Uterus (tissue), 4 donors: ENCODE measurements around the gene TMA7B. TPM values are rescaled to one million over a fixed set of nuclear protein-coding genes. Genes with fewer than 3 reads are reported as not detected.

Experiments used
- DNase-seq, 2 donors: peaks; one replicate each; pipeline ENCODE4 v3.0.0-alpha.2; 2019 to 2020
- H3K27ac ChIP-seq, 2 donors: fragments of 200-600 bp; sonication (generic); 1 replicate in 1 of 2; 2 replicates in 1 of 2; pipeline ENCODE4 v1.5.1; 2016 to 2018
- H3K27me3 ChIP-seq, 2 donors: fragments of 200-600 bp; sonication (generic); one replicate each; pipeline ENCODE4 v1.5.1; 2018 to 2019; ENCODE audit warnings: control low read depth in 1 of 2
- H3K36me3 ChIP-seq, 2 donors: fragments of 200-600 bp; sonication (generic); one replicate each; pipeline ENCODE4 v1.5.1; 2019; ENCODE audit warnings: control low read depth in 1 of 2
- H3K4me1 ChIP-seq, 2 donors: fragments of 200-600 bp; sonication (generic); one replicate each; pipeline ENCODE4 v1.5.1; 2018 to 2019; ENCODE audit warnings: control low read depth in 1 of 2
- H3K4me3 ChIP-seq, 2 donors: fragments of 200-600 bp; sonication (generic); 1 replicate in 1 of 2; 2 replicates in 1 of 2; pipeline ENCODE4 v1.5.1; 2018 to 2019; ENCODE audit warnings: mild to moderate bottlenecking in 1 of 2
- H3K9me3 ChIP-seq, 2 donors: fragments of 200-600 bp; sonication (generic); one replicate each; pipeline ENCODE4 v1.5.1; 2019; ENCODE audit warnings: control low read depth in 1 of 2
- POLR2A ChIP-seq, 2 donors: fragments of 450-650 bp; IDR thresholded peaks; one replicate each; pipeline ENCODE4 v1.6.1; 2016; ENCODE audit warnings: antibody characterized with exemption in 2 of 2, mild to moderate bottlenecking in 1 of 2, moderate library complexity in 1 of 2
- intact Hi-C: fragments of 100-400 bp; cut with DNase I; formaldehyde crosslinking; loops from one replicate; pipeline ENCODE4 v1.15.1; 2023; ENCODE audit warnings: low total_unique reads
- total RNA-seq, 4 donors: library from RNA; depleted of rRNA in 3 of 4; stranded (reverse); fragments of >200 nt in 3 of 4; gene quantifications; one replicate each; pipeline versions ENCODE4 v1.1.0 to v1.2.4, GENCODE V29; 2014 to 2023
- TF ChIP-seq, protein P1 (sequence below), 4 experiments: fragments of 200-600 bp in 2 of 4; fragments of 450-650 bp in 2 of 4; sonication (generic) in 2 of 4; IDR thresholded peaks; one replicate each; pipeline ENCODE4 v1.5.1; 2016 to 2019; ENCODE audit warnings: antibody characterized with exemption in 4 of 4, mild to moderate bottlenecking in 2 of 4, moderate library complexity in 1 of 4
- donor health status: DM: yes; HTN: yes; CAD: no.

Gene TMA7B
- total RNA-seq, 4 donors from 2014 or later, result not detected

DNA sequence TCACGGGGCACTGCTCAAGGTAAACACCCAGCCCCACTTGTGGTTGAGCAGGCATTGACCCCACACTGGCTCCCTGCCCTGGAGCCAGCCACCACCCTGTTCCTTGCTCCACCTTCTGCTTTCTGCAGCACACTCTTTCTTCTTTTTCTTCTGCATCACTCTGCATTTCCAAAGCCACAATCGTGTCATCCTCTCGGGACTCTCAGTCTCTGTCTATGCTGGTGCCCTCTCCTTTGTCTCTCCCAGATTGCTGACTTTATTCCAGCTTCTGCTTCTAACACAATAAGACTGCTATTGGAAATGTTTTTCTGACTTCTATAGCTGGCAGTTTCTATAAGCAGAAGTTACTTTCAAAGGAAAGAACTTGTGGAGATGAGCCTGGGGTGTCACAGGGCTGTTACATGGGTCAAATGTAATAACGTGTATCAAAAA is 44.9 kb upstream of the TMA7B start:
- TF ChIP-seq, protein P1, sequence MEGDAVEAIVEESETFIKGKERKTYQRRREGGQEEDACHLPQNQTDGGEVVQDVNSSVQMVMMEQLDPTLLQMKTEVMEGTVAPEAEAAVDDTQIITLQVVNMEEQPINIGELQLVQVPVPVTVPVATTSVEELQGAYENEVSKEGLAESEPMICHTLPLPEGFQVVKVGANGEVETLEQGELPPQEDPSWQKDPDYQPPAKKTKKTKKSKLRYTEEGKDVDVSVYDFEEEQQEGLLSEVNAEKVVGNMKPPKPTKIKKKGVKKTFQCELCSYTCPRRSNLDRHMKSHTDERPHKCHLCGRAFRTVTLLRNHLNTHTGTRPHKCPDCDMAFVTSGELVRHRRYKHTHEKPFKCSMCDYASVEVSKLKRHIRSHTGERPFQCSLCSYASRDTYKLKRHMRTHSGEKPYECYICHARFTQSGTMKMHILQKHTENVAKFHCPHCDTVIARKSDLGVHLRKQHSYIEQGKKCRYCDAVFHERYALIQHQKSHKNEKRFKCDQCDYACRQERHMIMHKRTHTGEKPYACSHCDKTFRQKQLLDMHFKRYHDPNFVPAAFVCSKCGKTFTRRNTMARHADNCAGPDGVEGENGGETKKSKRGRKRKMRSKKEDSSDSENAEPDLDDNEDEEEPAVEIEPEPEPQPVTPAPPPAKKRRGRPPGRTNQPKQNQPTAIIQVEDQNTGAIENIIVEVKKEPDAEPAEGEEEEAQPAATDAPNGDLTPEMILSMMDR (IDR thresholded peaks at IDR 0.05), result no peak
- TF ChIP-seq POLR2A (IDR thresholded peaks at IDR 0.05), result no peak
- no peak overlapping the region for H3K27ac ChIP-seq

DNA sequence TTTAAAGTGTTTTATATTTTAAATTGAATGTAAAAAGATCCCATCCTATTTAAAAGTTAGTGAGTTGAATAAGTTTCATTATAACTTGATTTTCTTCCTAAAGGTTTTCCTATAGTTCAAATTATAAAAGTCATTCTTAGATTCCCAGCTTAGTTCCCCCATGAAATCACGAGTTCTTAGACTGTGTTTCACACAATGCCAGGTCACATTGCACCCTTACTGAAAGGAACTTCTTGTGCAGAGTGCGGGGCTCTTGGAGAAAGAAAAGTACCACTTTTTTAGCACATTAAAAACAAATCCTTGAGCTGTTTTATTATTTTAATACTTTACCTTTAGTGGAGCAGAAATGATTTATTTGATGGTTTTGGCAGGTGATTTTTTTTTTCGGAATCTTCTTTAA is 43.7 kb upstream of the TMA7B start:
- H3K9me3 ChIP-seq, result no peaks in the 10 kb centered on the region
- no peak overlapping the region for H3K4me3 ChIP-seq
- no peak for DNase-seq
- no peak overlapping the region for H3K27ac ChIP-seq
- H3K27me3 ChIP-seq, result peaks cover 0 to 2% of the 10 kb centered on the region in 2 donors
- H3K4me1 ChIP-seq, result no peaks in the 10 kb centered on the region
- H3K36me3 ChIP-seq, result no peaks in the 10 kb centered on the region
- intact Hi-C loops, result no loop called here
- TF ChIP-seq, protein P1 (IDR thresholded peaks at IDR 0.05), result no peak
- TF ChIP-seq POLR2A (IDR thresholded peaks at IDR 0.05), result no peak

More for the DNA sequence above, 44.9 kb upstream of the TMA7B start:
- H3K27me3 ChIP-seq, result peaks cover 0 to 2% of the 10 kb centered on the region in 2 donors
- no peak for DNase-seq
- H3K9me3 ChIP-seq, result no peaks in the 10 kb centered on the region
- intact Hi-C loops, result no loop called here
- no peaks in the 10 kb centered on the region for H3K36me3 ChIP-seq
- no peak overlapping the region for H3K4me3 ChIP-seq
- H3K4me1 ChIP-seq, result no peaks in the 10 kb centered on the region

DNA sequence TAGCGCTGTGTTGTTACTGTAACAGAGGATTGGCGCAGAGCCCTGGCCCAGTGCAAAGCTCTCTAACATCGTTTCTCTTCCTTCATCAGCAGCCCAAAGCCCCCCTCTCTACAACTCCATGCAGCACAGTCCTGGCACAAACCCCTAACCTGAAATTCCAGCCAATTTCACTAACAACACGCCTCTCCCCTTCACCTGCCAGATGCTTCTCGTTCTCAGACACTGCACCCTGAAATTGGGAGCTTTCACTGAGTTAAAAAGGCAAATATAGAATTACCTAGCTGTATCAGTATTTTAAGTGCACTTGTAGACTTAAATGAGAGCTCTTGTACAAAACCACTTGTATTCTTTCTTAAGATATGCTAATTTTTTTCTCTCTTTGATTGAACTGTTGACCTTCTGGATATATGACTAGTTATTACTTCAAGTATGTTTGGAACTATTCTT is 43.0 kb upstream of the TMA7B start:
- no peak overlapping the region for H3K4me3 ChIP-seq
- H3K36me3 ChIP-seq, result no peaks in the 10 kb centered on the region
- no peaks in the 10 kb centered on the region for H3K9me3 ChIP-seq
- H3K27ac ChIP-seq, result no peak overlapping the region
- intact Hi-C loops, result no loop called here
- DNase-seq, result no peak
- TF ChIP-seq, protein P1 (IDR thresholded peaks at IDR 0.05), result no peak
- TF ChIP-seq POLR2A (IDR thresholded peaks at IDR 0.05), result no peak
- peaks cover 0 to 2% of the 10 kb centered on the region in 2 donors for H3K27me3 ChIP-seq
- H3K4me1 ChIP-seq, result no peaks in the 10 kb centered on the region

DNA sequence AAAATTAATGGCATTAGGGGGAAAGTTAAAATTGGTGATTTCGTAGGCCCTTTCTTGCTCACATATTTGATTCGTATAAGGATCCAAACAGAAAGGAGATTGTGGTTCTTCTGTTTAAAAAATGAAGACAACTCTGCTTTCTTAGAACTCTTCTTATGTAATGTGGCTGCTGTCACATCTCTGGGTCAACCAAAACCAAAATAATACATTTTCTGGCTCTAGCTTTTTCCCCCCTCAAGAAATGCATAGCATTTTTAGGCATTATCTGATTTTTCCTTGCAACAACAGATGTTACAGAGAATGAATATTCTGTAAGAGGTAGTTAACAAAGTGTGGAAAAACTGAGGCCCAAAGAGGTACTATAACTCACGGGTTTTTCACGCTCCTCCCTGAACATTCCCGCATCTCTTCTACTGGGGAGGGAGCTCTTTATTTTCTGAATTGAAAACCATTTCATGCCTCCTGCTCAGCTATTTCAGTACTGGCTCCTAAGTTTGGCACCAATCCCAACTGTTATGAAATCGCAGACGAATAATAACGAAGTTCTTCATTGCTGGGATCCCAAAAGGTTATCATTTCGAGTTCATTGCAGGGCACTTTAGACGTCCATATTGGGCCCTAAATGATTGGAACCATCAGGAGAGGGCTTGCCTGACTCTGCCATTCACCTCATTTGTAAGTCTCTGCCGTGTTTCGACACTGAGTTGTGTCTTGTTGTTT is 42.3 kb upstream of the TMA7B start:
- TF ChIP-seq, protein P1 (IDR thresholded peaks at IDR 0.05), result no peak
- TF ChIP-seq POLR2A (IDR thresholded peaks at IDR 0.05), result no peak
- Histone ChIP-seq H3K4me3 (no peak overlapping the region), H3K27me3 (peaks cover 0 to 2% of the 10 kb centered on the region in 2 donors), H3K27ac (no peak overlapping the region), H3K4me1 (no peaks in the 10 kb centered on the region), H3K36me3 (no peaks in the 10 kb centered on the region), H3K9me3 (no peaks in the 10 kb centered on the region)
- DNase-seq, result no peak
- intact Hi-C loops, result no loop called here

DNA sequence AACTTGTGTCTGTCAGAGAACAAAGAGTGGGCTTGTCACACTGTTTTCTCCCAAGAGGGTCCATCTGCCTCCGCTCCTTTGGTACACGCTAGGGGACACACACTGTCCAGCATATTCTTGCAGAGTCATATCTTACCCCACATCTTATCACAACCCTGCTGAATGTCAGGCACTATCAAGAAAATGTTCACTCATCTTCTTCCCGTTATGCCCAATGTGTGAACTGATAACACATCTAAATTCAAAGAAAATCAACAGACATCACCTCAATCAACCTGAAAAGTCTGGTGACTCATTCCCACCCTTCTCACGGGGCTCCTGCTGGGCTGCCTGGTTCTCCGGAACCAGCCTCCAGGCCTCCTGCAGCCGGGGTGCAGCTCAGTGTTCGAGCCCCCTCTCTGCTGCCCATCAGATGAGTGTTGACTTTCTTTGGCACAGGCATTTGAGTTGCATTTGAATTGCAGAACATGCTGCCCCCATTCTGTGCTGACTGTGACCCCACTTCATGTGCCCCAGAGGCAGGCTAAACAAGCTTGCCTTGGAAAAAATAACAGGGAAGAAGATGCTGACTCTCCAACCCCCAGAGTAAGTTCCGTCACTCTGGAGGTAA is 40.0 kb upstream of the TMA7B start:
- Histone ChIP-seq H3K9me3 (no peaks in the 10 kb centered on the region), H3K27ac (no peak overlapping the region), H3K27me3 (no peaks in the 10 kb centered on the region), H3K36me3 (no peaks in the 10 kb centered on the region), H3K4me1 (no peaks in the 10 kb centered on the region), H3K4me3 (no peak overlapping the region)
- TF ChIP-seq, protein P1 (IDR thresholded peaks at IDR 0.05), result no peak
- TF ChIP-seq POLR2A (IDR thresholded peaks at IDR 0.05), result no peak
- no peak for DNase-seq
- intact Hi-C loops, result no loop called here
